Liver (tissue), 9 donors: ENCODE results near the gene NRDC. TPM values are rescaled to one million over a fixed set of nuclear protein-coding genes. Genes with fewer than 3 reads are reported as not detected.

Experiments used
- DNase-seq: peaks from one replicate; pipeline ENCODE4 v3.0.0-alpha.2; 2017; ENCODE audit warnings: low spot score
- H3K27ac ChIP-seq, 2 donors: one replicate each; pipeline ENCODE4 v1.7.0; 2013; ENCODE audit warnings: inconsistent platforms in 2 of 2, low read length in 2 of 2, control low read depth in 1 of 2, low read depth in 1 of 2, mild to moderate bottlenecking in 1 of 2
- H3K27me3 ChIP-seq, 4 donors: one replicate each; pipeline versions ENCODE4 v1.6.1 to v1.7.0; 2013; ENCODE audit warnings: low read length in 3 of 4, inconsistent platforms in 1 of 4, mild to moderate bottlenecking in 1 of 4, moderate library complexity in 1 of 4; ENCODE audit not compliant: control insufficient read depth in 4 of 4, insufficient read depth in 4 of 4
- H3K36me3 ChIP-seq, 4 donors: one replicate each; pipeline versions ENCODE4 v1.6.1 to v1.7.0; 2013; ENCODE audit warnings: low read length in 3 of 4, mild to moderate bottlenecking in 3 of 4, low read depth in 1 of 4, moderate library complexity in 1 of 4; ENCODE audit not compliant: control insufficient read depth in 4 of 4, insufficient read depth in 3 of 4
- H3K4me1 ChIP-seq, 4 donors: one replicate each; pipeline versions ENCODE4 v1.6.1 to v1.7.0; 2013; ENCODE audit warnings: low read length in 3 of 4, mild to moderate bottlenecking in 3 of 4, moderate library complexity in 1 of 4; ENCODE audit not compliant: control insufficient read depth in 4 of 4, insufficient read depth in 4 of 4
- H3K4me3 ChIP-seq, 3 donors: one replicate each; pipeline versions ENCODE4 v1.6.1 to v1.7.0; 2013; ENCODE audit warnings: low read length in 3 of 3, control low read depth in 1 of 3, low read depth in 1 of 3, mild to moderate bottlenecking in 1 of 3
- H3K9ac ChIP-seq, 2 donors: one replicate each; pipeline ENCODE4 v1.7.0; 2013; ENCODE audit warnings: low read length in 2 of 2, mild to moderate bottlenecking in 2 of 2, moderate library complexity in 2 of 2, control low read depth in 1 of 2, low read depth in 1 of 2
- H3K9me3 ChIP-seq, 4 donors: one replicate each; pipeline versions ENCODE4 v1.6.1 to v1.7.0; 2013; ENCODE audit warnings: low read length in 3 of 4; ENCODE audit not compliant: control insufficient read depth in 4 of 4
- EGR1 ChIP-seq, 2 donors: IDR thresholded peaks; 2 replicates each; pipeline ENCODE4 v1.6.1; 2016 to 2018; ENCODE audit warnings: antibody characterized with exemption in 2 of 2, low read depth in 2 of 2
- FOXA1 ChIP-seq: IDR thresholded peaks from 2 replicates; pipeline ENCODE4 v1.6.1; 2016; ENCODE audit warnings: antibody characterized with exemption
- FOXA2 ChIP-seq: IDR thresholded peaks from 2 replicates; pipeline ENCODE4 v1.6.1; 2016; ENCODE audit warnings: antibody characterized with exemption
- GABPA ChIP-seq, 2 donors: IDR thresholded peaks in 1 of 2; conservative IDR thresholded peaks in 1 of 2; 2 replicates each; pipeline ENCODE4 v1.6.1; 2016; ENCODE audit warnings: antibody characterized with exemption in 2 of 2, mild to moderate bottlenecking in 1 of 2, moderate library complexity in 1 of 2
- HNF4A ChIP-seq, 2 donors: conservative IDR thresholded peaks; 2 replicates each; pipeline ENCODE4 v1.6.1; 2016; ENCODE audit warnings: antibody characterized with exemption in 2 of 2, mild to moderate bottlenecking in 2 of 2
- HNF4G ChIP-seq: IDR thresholded peaks from 2 replicates; pipeline ENCODE4 v1.6.1; 2016; ENCODE audit warnings: antibody characterized with exemption
- JUND ChIP-seq, 2 donors: IDR thresholded peaks; 2 replicates each; pipeline ENCODE4 v1.6.1; 2016; ENCODE audit warnings: antibody characterized with exemption in 2 of 2
- NR2F2 ChIP-seq: IDR thresholded peaks from 2 replicates; pipeline ENCODE4 v1.6.1; 2016; ENCODE audit warnings: antibody characterized with exemption
- RAD21 ChIP-seq, 2 donors: IDR thresholded peaks; 2 replicates each; pipeline ENCODE4 v1.6.1; 2016; ENCODE audit warnings: antibody characterized with exemption in 2 of 2, mild to moderate bottlenecking in 2 of 2
- RXRA ChIP-seq, 2 donors: IDR thresholded peaks; 2 replicates each; pipeline ENCODE4 v1.6.1; 2017 to 2018; ENCODE audit warnings: antibody characterized with exemption in 2 of 2, mild to moderate bottlenecking in 1 of 2
- SP1 ChIP-seq: IDR thresholded peaks from 2 replicates; pipeline ENCODE4 v1.6.1; 2018; ENCODE audit warnings: antibody characterized with exemption, mild to moderate bottlenecking
- TAF1 ChIP-seq: conservative IDR thresholded peaks from 2 replicates; pipeline ENCODE4 v1.6.1; 2016; ENCODE audit warnings: antibody characterized with exemption, mild to moderate bottlenecking
- YY1 ChIP-seq: IDR thresholded peaks from 2 replicates; pipeline ENCODE4 v1.6.1; 2016; ENCODE audit warnings: antibody characterized with exemption, mild to moderate bottlenecking
- WGBS: extraction: QIAGEN DNeasy Blood & Tissue Kit; methylation state at CpG from one replicate; pipeline ENCODE4 v1.1.7; 2013; 5-methylcytosine and 5-hydroxymethylcytosine counted together
- polyA plus RNA-seq, 2 donors: library from polyadenylated mRNA; stranded (reverse) in 1 of 2; unstranded in 1 of 2; fragments of 200-250 nt in 1 of 2; fragments of >200 nt in 1 of 2; fragmentation: Nextera tagmentation in 1 of 2; extraction: Ambion mirVana in 1 of 2; gene quantifications; one replicate each; pipeline versions ENCODE4 v1.2.1 to v1.2.3, GENCODE V29; 2013 to 2015
- total RNA-seq, 2 donors: library from RNA; depleted of rRNA; stranded (reverse); fragments of >200 nt; gene quantifications; one replicate each; pipeline ENCODE4 v1.2.3, GENCODE V29; 2014
- TF ChIP-seq, protein P1 (sequence below): IDR thresholded peaks from 2 replicates; pipeline ENCODE4 v1.6.1; 2016; ENCODE audit warnings: antibody characterized with exemption, mild to moderate bottlenecking
- TF ChIP-seq, protein P2 (sequence below): IDR thresholded peaks from 2 replicates; pipeline ENCODE4 v1.6.1; 2016; ENCODE audit warnings: antibody characterized with exemption
- TF ChIP-seq, protein P3 (sequence below): fragments of 150-350 bp; IDR thresholded peaks from 2 replicates; pipeline ENCODE4 v1.5.1; 2017; ENCODE audit warnings: improper control_type of control experiment, low read depth, low read length; ENCODE audit not compliant: missing input control
- TF ChIP-seq, protein P4 (sequence below): IDR thresholded peaks from 2 replicates; pipeline ENCODE4 v1.6.1; 2016; ENCODE audit warnings: antibody characterized with exemption
- TF ChIP-seq, protein P5 (sequence below): IDR thresholded peaks from 2 replicates; pipeline ENCODE4 v1.6.1; 2016; ENCODE audit warnings: antibody characterized with exemption
- donor health status: healthy.
- donor health status: healthy.
- donor health status: healthy.
- donor health status: healthy.
- donor health status: healthy.

The NRDC gene
- total and polyA plus RNA-seq, 4 donors: 42.8 to 88.7 (median 72.1) TPM

DNA sequence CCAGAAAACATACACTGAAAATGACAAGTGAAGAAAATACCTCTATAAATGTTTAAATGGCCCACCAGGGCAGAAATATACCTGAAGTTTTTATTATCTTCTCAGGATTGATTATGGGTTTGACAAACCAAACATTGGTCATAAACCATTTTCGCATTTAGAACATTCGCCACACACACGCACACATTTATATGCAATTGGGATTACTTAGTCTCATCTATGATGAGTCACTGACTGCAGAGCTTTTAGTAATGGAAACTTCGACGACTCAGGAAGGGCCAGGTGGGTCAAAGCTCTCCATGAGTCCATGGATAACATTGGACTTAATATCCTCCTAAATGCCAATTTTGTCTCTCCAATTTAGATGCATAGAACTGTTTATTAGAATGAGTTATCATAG, 16.9 kb downstream of the NRDC start:
- H3K27me3 ChIP-seq: no peaks in the 10 kb centered on the region
- no peak overlapping the region for H3K9ac ChIP-seq
- peaks cover 0 to 4% (median 0%) of the 10 kb centered on the region in 4 donors for H3K4me1 ChIP-seq
- H3K4me3 ChIP-seq: no peak overlapping the region
- 97% methylated on average over 5 of the region's 5 CpGs for WGBS
- H3K27ac ChIP-seq: no peak overlapping the region
- DNase-seq: no peak
- no peak for TF ChIP-seq NR2F2
- no peak for TF ChIP-seq TAF1
- no peak for TF ChIP-seq GABPA (IDR thresholded peaks at IDR 0.05 in 1 of 2, conservative IDR thresholded peaks at IDR 0.05 in 1 of 2)
- TF ChIP-seq HNF4G: no peak
- TF ChIP-seq, protein P1, sequence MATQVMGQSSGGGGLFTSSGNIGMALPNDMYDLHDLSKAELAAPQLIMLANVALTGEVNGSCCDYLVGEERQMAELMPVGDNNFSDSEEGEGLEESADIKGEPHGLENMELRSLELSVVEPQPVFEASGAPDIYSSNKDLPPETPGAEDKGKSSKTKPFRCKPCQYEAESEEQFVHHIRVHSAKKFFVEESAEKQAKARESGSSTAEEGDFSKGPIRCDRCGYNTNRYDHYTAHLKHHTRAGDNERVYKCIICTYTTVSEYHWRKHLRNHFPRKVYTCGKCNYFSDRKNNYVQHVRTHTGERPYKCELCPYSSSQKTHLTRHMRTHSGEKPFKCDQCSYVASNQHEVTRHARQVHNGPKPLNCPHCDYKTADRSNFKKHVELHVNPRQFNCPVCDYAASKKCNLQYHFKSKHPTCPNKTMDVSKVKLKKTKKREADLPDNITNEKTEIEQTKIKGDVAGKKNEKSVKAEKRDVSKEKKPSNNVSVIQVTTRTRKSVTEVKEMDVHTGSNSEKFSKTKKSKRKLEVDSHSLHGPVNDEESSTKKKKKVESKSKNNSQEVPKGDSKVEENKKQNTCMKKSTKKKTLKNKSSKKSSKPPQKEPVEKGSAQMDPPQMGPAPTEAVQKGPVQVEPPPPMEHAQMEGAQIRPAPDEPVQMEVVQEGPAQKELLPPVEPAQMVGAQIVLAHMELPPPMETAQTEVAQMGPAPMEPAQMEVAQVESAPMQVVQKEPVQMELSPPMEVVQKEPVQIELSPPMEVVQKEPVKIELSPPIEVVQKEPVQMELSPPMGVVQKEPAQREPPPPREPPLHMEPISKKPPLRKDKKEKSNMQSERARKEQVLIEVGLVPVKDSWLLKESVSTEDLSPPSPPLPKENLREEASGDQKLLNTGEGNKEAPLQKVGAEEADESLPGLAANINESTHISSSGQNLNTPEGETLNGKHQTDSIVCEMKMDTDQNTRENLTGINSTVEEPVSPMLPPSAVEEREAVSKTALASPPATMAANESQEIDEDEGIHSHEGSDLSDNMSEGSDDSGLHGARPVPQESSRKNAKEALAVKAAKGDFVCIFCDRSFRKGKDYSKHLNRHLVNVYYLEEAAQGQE: no peak
- TF ChIP-seq, protein P2, sequence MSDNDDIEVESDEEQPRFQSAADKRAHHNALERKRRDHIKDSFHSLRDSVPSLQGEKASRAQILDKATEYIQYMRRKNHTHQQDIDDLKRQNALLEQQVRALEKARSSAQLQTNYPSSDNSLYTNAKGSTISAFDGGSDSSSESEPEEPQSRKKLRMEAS: no peak
- no peak for TF ChIP-seq JUND (IDR thresholded peaks at IDR 0.05)
- no peak for TF ChIP-seq SP1
- TF ChIP-seq FOXA1: no peak
- H3K36me3 ChIP-seq: peaks cover 0 to 3% (median 0%) of the 10 kb centered on the region in 4 donors
- no peaks in the 10 kb centered on the region for H3K9me3 ChIP-seq

DNA sequence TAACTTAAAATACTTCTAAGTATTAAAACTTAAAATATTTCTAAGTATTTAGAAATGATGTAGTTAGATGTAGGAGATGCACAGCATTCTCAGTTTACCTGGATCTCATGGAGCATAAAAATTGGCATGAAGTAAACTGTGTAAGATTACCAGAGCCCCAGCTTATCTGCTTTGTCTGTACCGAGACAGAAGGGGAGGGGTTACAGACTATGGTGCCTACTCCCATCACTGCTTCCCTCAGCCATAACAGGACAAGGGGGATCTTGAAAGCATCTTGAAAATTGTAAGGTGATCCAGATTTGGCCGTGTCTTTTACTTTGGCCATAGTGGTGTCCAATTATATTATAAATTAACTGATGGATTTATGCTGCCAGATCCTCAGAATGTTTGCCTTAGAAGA, 18.8 kb downstream of the NRDC start:
- Histone ChIP-seq H3K9me3 (no peaks in the 10 kb centered on the region), H3K9ac (no peak overlapping the region), H3K27me3 (no peaks in the 10 kb centered on the region), H3K27ac (no peak overlapping the region), H3K36me3 (peaks cover 0 to 3% (median 0%) of the 10 kb centered on the region in 4 donors), H3K4me1 (peaks cover 0 to 3% (median 0%) of the 10 kb centered on the region in 4 donors), H3K4me3 (no peak overlapping the region)
- DNase-seq: no peak
- TF ChIP-seq, protein P3, sequence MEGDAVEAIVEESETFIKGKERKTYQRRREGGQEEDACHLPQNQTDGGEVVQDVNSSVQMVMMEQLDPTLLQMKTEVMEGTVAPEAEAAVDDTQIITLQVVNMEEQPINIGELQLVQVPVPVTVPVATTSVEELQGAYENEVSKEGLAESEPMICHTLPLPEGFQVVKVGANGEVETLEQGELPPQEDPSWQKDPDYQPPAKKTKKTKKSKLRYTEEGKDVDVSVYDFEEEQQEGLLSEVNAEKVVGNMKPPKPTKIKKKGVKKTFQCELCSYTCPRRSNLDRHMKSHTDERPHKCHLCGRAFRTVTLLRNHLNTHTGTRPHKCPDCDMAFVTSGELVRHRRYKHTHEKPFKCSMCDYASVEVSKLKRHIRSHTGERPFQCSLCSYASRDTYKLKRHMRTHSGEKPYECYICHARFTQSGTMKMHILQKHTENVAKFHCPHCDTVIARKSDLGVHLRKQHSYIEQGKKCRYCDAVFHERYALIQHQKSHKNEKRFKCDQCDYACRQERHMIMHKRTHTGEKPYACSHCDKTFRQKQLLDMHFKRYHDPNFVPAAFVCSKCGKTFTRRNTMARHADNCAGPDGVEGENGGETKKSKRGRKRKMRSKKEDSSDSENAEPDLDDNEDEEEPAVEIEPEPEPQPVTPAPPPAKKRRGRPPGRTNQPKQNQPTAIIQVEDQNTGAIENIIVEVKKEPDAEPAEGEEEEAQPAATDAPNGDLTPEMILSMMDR: no peak
- TF ChIP-seq RXRA (IDR thresholded peaks at IDR 0.05): no peak
- no peak for TF ChIP-seq HNF4A (conservative IDR thresholded peaks at IDR 0.05)
- TF ChIP-seq FOXA1: no peak
- no peak for TF ChIP-seq EGR1 (IDR thresholded peaks at IDR 0.05; ENCODE audit: low read depth in 2 of 2)
- TF ChIP-seq FOXA2: no peak
- no peak for TF ChIP-seq SP1
- TF ChIP-seq TAF1: no peak
- TF ChIP-seq JUND (IDR thresholded peaks at IDR 0.05): no peak
- TF ChIP-seq, protein P4, sequence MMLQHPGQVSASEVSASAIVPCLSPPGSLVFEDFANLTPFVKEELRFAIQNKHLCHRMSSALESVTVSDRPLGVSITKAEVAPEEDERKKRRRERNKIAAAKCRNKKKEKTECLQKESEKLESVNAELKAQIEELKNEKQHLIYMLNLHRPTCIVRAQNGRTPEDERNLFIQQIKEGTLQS: no peak
- no peak for TF ChIP-seq NR2F2
- TF ChIP-seq GABPA (IDR thresholded peaks at IDR 0.05 in 1 of 2, conservative IDR thresholded peaks at IDR 0.05 in 1 of 2): no peak
- TF ChIP-seq, protein P5, sequence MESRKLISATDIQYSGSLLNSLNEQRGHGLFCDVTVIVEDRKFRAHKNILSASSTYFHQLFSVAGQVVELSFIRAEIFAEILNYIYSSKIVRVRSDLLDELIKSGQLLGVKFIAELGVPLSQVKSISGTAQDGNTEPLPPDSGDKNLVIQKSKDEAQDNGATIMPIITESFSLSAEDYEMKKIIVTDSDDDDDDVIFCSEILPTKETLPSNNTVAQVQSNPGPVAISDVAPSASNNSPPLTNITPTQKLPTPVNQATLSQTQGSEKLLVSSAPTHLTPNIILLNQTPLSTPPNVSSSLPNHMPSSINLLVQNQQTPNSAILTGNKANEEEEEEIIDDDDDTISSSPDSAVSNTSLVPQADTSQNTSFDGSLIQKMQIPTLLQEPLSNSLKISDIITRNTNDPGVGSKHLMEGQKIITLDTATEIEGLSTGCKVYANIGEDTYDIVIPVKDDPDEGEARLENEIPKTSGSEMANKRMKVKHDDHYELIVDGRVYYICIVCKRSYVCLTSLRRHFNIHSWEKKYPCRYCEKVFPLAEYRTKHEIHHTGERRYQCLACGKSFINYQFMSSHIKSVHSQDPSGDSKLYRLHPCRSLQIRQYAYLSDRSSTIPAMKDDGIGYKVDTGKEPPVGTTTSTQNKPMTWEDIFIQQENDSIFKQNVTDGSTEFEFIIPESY: no peak
- TF ChIP-seq RAD21 (IDR thresholded peaks at IDR 0.05): no peak
- TF ChIP-seq, protein P2: no peak
- no peak for TF ChIP-seq YY1
- no peak for TF ChIP-seq HNF4G
- TF ChIP-seq, protein P1: no peak
- 92% methylated on average over 2 of the region's 2 CpGs for WGBS
